ENCODE measurements around the gene TSC22D3.
"Not testable (repeated sequence)": the region's sequence is repeated elsewhere in the genome, so short reads cannot be mapped to it uniquely, and the experiment has no call there.

Gene TSC22D3

GRCh38 chrX:107711521-107712181, 63.9 kb downstream of the TSC22D3 start:
- DNase-seq, result no peak

- DNase-seq, result no peak
These were observed 64.8 kb downstream of the TSC22D3 start for GRCh38 chrX:107710617-107711391.

- no peak for DNase-seq
These were observed 66.3 kb downstream of the TSC22D3 start for GRCh38 chrX:107709266-107709806.

GRCh38 chrX:107708762-107709161, 66.8 kb downstream of the TSC22D3 start:
- DNase-seq, result no peak

GRCh38 chrX:107707866-107708265, 67.7 kb downstream of the TSC22D3 start:
- no peak for DNase-seq

GRCh38 chrX:107706309-107706708, 69.3 kb downstream of the TSC22D3 start:
- DNase-seq, result no peak

- DNase-seq, result no peak
These were observed 71.0 kb downstream of the TSC22D3 start for GRCh38 chrX:107704587-107704986.

GRCh38 chrX:107704181-107704580, 71.4 kb downstream of the TSC22D3 start:
- no peak for DNase-seq

- no peak for DNase-seq
These were observed 74.0 kb downstream of the TSC22D3 start for GRCh38 chrX:107701493-107702121.

- no peak for DNase-seq
These were observed 74.8 kb downstream of the TSC22D3 start for GRCh38 chrX:107700790-107701189.

- DNase-seq, result no peak
These were observed 75.2 kb downstream of the TSC22D3 start for GRCh38 chrX:107700317-107700774.

- DNase-seq, result no peak
These were observed 76.0 kb downstream of the TSC22D3 start for GRCh38 chrX:107699616-107700015.

GRCh38 chrX:107691024-107691448, 84.6 kb downstream of the TSC22D3 start:
- DNase-seq, result no peak

- DNase-seq, result no peak
These were observed 88.1 kb downstream of the TSC22D3 start for GRCh38 chrX:107687445-107687844.

GRCh38 chrX:107686792-107687191, 88.8 kb downstream of the TSC22D3 start:
- no peak for DNase-seq

- DNase-seq, result no peak
These were observed 89.6 kb downstream of the TSC22D3 start for GRCh38 chrX:107686026-107686425.

GRCh38 chrX:107685586-107685985, 90.0 kb downstream of the TSC22D3 start:
- not testable (repeated sequence) for DNase-seq

GRCh38 chrX:107684956-107685385, 90.6 kb downstream of the TSC22D3 start:
- DNase-seq, result no peak

GRCh38 chrX:107683931-107684330, 91.7 kb downstream of the TSC22D3 start:
- DNase-seq, result no peak

- DNase-seq, result no peak
These were observed 92.3 kb downstream of the TSC22D3 start for GRCh38 chrX:107683124-107683895.

- DNase-seq, result no peak
These were observed 93.3 kb downstream of the TSC22D3 start for GRCh38 chrX:107682256-107682655.

- DNase-seq, result no peak
These were observed 96.4 kb downstream of the TSC22D3 start for GRCh38 chrX:107678957-107679740.
